GM06990 (cell line): Measurements from ENCODE around the gene RABL2A.
A peak's percentile ranks its signal among the peaks of the same experiment; 100 is the strongest.
"Not testable (repeated sequence)": the region's sequence is repeated elsewhere in the genome, so short reads cannot be mapped to it uniquely, and the experiment has no call there.

Source experiments
- DNase-seq: peaks from one replicate; pipeline ENCODE4 v3.0.0-alpha.2; 2011; ENCODE audit not compliant: insufficient read length; ENCODE audit errors: extremely low read depth
- H3K27me3 ChIP-seq: replicated peaks from 2 replicates; pipeline ENCODE4 v1.6.0; 2011; ENCODE audit warnings: low read length; ENCODE audit not compliant: control insufficient read depth, insufficient read depth
- H3K36me3 ChIP-seq: 2 replicates; pipeline ENCODE4 v1.5.1; 2011; ENCODE audit warnings: low read length; ENCODE audit not compliant: control insufficient read depth, insufficient read depth
- H3K4me3 ChIP-seq: replicated peaks from 2 replicates; pipeline ENCODE4 v1.5.1; 2011; ENCODE audit warnings: low read depth, mild to moderate bottlenecking, control low read depth, low read length
- TF ChIP-seq, protein P1 (sequence below): IDR thresholded peaks from 2 replicates; pipeline ENCODE4 v1.5.1; 2011; ENCODE audit warnings: low read length, control low read depth, mild to moderate bottlenecking, inconsistent platforms; ENCODE audit not compliant: insufficient read depth, poor library complexity, severe bottlenecking

RABL2A gene

DNA sequence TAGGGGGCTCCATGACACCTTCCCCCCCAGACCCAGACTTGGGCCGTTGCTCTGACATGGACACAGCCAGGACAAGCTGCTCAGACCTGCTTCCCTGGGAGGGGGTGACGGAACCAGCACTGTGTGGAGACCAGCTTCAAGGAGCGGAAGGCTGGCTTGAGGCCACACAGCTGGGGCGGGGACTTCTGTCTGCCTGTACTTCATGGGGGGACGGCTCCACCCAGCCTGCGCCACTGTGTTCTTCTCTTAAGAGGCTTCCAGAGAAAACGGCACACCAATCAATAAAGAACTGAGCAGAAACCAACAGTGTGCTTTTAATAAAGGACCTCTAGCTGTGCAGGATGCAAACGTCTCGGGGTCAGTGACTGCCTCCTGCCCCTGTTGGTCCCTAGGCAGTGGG, 28.3 kb upstream of the RABL2A start:
- H3K4me3 ChIP-seq, DNase-seq, H3K27me3 ChIP-seq, H3K36me3 ChIP-seq: not testable (repeated sequence)

DNA sequence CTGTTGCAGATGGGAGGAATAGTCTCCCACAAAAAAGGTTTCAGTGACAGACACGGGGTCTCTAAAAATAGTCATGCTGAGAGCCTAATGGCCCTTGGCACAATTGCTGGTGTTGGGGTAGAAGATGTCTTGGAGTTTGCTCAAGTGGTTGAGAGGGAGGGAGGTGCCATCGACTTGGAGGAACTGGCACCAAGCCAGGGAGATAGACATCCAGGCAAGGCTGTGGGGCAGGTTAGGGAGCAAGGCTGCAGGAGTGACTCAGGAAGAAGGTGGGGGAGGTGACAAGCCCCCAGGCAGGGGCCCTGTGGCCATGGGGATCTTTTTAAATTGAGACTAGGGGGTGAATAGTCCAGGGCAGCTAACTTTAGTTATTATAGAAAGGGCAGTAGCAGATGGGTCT, 27.9 kb upstream of the RABL2A start:
- H3K36me3 ChIP-seq, H3K4me3 ChIP-seq, DNase-seq, H3K27me3 ChIP-seq: not testable (repeated sequence)

DNA sequence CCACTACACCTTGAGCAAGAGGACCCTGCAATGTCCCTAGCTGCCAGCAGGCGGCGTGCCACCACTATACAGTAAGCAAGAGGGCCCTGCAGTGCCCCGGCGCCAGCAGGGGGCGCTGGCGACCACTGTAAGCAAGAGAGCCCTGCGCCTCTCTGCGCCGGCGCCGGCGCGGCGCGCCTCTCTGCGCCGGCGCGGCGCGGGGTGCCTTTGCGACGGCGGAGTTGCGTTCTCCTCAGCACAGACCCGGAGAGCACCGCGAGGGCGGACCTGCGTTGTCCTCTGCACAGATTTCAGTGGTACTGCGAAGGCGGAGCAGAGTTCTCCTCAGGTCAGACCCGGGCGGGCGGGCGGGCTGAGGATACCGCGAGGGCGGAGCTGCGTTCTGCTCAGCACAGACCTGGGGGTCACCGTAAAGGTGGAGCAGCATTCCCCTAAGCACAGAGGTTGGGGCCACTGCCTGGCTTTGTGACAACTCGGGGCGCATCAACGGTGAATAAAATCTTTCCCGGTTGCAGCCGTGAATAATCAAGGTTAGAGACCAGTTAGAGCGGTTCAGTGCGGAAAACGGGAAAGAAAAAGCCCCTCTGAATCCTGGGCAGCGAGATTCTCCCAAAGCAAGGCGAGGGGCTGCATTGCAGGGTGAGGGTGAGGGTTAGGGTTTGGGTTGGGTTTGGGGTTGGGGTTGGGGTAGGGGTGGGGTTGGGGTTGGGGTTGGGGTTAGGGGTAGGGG, 24.9 kb upstream of the RABL2A start:
- H3K27me3 ChIP-seq, H3K36me3 ChIP-seq, H3K4me3 ChIP-seq: not testable (repeated sequence)
- TF ChIP-seq, protein P1, sequence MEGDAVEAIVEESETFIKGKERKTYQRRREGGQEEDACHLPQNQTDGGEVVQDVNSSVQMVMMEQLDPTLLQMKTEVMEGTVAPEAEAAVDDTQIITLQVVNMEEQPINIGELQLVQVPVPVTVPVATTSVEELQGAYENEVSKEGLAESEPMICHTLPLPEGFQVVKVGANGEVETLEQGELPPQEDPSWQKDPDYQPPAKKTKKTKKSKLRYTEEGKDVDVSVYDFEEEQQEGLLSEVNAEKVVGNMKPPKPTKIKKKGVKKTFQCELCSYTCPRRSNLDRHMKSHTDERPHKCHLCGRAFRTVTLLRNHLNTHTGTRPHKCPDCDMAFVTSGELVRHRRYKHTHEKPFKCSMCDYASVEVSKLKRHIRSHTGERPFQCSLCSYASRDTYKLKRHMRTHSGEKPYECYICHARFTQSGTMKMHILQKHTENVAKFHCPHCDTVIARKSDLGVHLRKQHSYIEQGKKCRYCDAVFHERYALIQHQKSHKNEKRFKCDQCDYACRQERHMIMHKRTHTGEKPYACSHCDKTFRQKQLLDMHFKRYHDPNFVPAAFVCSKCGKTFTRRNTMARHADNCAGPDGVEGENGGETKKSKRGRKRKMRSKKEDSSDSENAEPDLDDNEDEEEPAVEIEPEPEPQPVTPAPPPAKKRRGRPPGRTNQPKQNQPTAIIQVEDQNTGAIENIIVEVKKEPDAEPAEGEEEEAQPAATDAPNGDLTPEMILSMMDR, result peak; percentile 35
- DNase-seq, result peak; percentile 17

DNA sequence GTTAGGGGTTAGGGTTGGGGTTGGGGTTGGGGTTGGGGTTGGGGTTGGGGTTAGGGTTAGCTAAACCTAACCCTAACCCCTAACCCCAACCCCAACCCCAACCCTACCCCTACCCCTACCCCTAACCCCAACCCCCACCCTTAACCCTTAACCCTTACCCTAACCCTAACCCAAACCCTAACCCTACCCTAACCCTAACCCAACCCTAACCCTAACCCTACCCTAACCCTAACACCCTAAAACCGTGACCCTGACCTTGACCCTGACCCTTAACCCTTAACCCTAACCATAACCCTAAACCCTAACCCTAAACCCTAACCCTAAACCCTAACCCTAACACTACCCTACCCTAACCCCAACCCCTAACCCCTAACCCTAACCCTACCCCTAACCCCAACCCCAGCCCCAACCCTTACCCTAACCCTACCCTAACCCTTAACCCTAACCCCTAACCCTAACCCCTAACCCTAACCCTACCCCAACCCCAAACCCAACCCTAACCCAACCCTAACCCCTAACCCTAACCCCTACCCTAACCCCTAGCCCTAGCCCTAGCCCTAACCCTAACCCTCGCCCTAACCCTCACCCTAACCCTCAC, 24.1 kb upstream of the RABL2A start:
- DNase-seq, result no peak
- no peaks in the 10 kb centered on the region for H3K27me3 ChIP-seq
- H3K4me3 ChIP-seq, result peak overlapping the region; percentile 65
- H3K36me3 ChIP-seq, result no peaks in the 10 kb centered on the region
- TF ChIP-seq, protein P1, result no peak

DNA sequence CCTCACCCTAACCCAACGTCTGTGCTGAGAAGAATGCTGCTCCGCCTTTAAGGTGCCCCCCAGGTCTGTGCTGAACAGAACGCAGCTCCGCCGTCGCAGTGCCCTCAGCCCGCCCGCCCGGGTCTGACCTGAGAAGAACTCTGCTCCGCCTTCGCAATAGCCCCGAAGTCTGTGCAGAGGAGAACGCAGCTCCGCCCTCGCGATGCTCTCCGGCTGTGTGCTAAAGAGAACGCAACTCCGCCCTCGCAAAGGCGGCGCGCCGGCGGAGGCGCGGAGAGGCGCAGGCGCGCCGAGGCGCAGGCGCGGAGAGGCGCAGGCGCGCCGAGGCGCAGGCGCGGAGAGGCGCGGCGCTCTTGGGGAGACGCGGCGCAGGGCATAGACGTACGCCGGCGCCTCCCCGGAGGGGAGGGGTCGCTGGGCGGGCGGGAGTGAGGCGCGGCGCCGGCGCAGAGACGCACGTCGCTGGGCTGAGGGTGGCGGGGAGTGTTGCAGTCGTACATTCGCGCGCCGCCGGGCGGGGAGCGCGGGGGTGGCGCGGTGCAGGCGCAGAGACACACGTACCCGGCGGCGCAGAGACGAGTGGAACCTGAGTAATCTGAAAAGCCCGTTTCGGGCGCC, 23.5 kb upstream of the RABL2A start:
- peak; percentile 92 for DNase-seq
- not testable (repeated sequence) for H3K27me3 ChIP-seq, H3K36me3 ChIP-seq
- peak overlapping the region; percentile 65 for H3K4me3 ChIP-seq

DNA sequence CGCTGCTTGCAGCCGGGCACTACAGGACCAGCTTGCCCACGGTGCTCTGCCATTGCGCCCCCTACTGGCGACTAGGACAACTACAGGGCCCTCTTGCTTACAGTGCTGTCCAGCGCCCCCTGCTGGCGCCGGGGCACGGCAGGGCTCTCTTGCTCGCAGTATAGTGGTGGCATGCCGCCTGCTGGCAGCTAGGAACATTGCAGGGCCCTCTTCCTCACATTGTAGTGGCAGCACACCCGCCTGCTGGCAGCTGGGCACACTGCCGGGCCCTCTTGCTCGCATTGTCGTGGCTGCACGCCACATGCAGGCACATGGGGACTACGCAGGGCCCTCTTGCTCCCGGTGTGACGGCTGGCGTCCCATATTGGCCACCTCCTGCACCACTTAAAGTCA, 23.0 kb upstream of the RABL2A start:
- peak; percentile 91 for DNase-seq
- H3K4me3 ChIP-seq, result peak overlapping the region; percentile 63
- H3K27me3 ChIP-seq, H3K36me3 ChIP-seq: not testable (repeated sequence)
- TF ChIP-seq, protein P1, result peak; percentile 98

DNA sequence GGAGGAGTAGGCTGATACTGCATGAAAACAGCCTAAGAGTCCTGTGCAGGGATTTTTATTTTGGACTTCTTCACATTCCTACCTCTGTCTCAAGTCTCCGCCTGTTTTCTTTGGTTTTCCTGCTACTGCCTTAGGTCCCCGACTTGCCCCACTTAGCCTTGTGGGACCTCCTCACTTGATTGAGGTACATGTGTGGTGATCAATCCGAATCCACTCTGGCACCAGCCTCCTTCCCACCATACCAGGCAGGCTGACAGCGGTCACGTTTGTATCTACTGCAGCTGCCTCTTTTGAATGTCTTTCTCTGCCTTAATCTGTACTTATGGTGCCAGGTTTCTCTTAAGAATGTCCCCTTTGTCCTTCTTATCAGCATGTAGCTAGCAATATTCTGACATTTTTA, 22.4 kb upstream of the RABL2A start:
- not testable (repeated sequence) for DNase-seq, H3K36me3 ChIP-seq, H3K4me3 ChIP-seq, H3K27me3 ChIP-seq

DNA sequence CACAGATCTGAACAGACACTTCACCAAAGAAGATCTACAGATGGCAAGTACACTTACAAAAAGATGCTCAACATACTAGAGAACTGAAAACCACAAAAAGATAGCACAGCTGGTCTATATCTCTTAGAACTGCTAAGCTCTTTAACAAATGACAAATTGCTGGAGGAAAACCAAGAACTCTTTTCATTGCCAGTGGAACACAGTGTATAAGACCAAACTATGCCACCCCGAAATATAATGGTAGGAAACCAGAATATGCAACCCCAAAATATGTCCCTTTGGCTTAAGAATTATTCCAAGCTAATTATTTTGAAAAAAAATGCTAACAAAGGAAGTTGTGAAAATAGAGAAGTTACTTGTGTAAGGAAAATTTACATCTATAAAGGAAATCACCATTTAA, 21.0 kb upstream of the RABL2A start:
- not testable (repeated sequence) for H3K4me3 ChIP-seq, H3K27me3 ChIP-seq, H3K36me3 ChIP-seq, DNase-seq

DNA sequence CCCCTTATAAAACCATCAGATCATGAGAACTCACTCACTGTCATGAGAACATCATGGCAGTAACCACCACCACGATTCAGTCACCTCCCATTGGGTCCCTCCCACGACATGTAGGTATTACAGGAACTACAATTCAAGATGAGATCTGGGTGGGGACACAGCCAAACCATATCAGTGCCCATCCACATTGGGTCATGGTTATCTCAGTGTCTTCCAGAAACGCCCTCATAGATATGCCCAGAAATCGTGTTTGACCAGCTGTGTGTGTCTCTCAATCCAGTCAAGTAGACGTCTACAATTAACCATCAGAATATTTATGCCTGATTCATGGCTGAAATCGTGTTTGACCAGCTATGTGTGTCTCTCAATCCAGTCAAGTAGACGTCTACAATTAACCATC, 17.2 kb upstream of the RABL2A start:
- not testable (repeated sequence) for H3K36me3 ChIP-seq, DNase-seq, H3K27me3 ChIP-seq, H3K4me3 ChIP-seq

DNA sequence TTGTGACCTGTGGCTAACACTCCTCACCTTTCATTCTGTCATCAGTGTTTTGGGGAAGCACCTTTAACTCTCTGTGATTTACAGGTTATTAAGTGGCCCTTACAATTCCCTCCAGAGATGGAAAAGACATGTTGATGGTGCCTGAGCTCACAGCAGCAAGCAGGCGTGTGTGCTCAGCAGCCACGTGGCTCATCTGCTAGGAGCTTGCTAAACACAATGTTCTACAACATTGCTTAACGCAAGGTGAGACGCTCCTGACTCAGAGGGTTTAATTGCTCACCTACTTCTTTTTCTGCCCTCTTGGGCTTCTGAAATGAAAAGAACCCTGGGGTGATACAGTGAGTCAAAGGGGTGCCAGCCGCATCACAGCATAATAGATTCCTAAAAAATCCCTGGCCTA, 6.1 kb upstream of the RABL2A start:
- not testable (repeated sequence) for H3K4me3 ChIP-seq, H3K27me3 ChIP-seq, DNase-seq, H3K36me3 ChIP-seq

DNA sequence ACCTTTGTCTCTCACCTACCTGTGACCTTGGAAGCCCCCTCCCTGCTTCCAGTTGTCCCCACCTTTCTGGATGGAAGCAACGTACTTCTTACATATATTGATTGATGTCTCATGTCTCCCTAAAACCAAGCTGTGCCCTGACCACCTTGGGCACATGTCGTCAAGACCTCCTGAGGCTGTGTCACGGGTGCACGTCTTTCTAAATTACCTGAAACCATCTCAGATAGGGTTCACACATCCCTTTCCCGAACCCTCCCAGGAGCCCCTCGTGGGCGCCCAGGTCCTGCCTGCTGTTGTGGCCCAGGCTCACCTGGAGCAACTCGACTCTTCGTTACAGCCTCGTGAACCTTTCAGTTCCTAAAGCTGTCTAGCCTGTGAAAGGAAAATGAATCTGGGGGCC, 1.2 kb upstream of the RABL2A start:
- H3K27me3 ChIP-seq, DNase-seq, H3K36me3 ChIP-seq: not testable (repeated sequence)
- peak overlapping the region; percentile 37; the same call in 1 of the 2 replicates for H3K4me3 ChIP-seq
